Measurements from ENCODE around the gene ZFHX3.

Gene ZFHX3

GRCh38 chr16:73040735-73041402 lies 7.1 kb downstream of the ZFHX3 start:
- no peak for DNase-seq (ENCODE audit: low read depth in 2 of 2)

- DNase-seq (ENCODE audit: low read depth in 2 of 2): no peak
Measured at GRCh38 chr16:73040136-73040535, 7.8 kb downstream of the ZFHX3 start.

- DNase-seq (ENCODE audit: low read depth in 2 of 2): no peak
Measured at GRCh38 chr16:73037845-73038570, 9.9 kb downstream of the ZFHX3 start.

- no peak for DNase-seq (ENCODE audit: low read depth in 2 of 2)
Measured at GRCh38 chr16:73037331-73037745, 10.6 kb downstream of the ZFHX3 start.

GRCh38 chr16:73036074-73036826 lies 11.7 kb downstream of the ZFHX3 start:
- DNase-seq (ENCODE audit: low read depth in 2 of 2): no peak

- no peak for DNase-seq (ENCODE audit: low read depth in 2 of 2)
Measured at GRCh38 chr16:73034374-73034773, 13.6 kb downstream of the ZFHX3 start.

GRCh38 chr16:73033271-73033998 lies 14.5 kb downstream of the ZFHX3 start:
- no peak for DNase-seq (ENCODE audit: low read depth in 2 of 2)

- DNase-seq (ENCODE audit: low read depth in 2 of 2): no peak
Measured at GRCh38 chr16:73032541-73033270, 15.2 kb downstream of the ZFHX3 start.

- DNase-seq (ENCODE audit: low read depth in 2 of 2): no peak
Measured at GRCh38 chr16:73031984-73032383, 15.9 kb downstream of the ZFHX3 start.

- no peak for DNase-seq (ENCODE audit: low read depth in 2 of 2)
Measured at GRCh38 chr16:73031155-73031866, 16.6 kb downstream of the ZFHX3 start.

- DNase-seq (ENCODE audit: low read depth in 2 of 2): no peak
Measured at GRCh38 chr16:73028721-73029361, 19.1 kb downstream of the ZFHX3 start.

- DNase-seq (ENCODE audit: low read depth in 2 of 2): no peak
Measured at GRCh38 chr16:73028263-73028662, 19.7 kb downstream of the ZFHX3 start.

- no peak for DNase-seq (ENCODE audit: low read depth in 2 of 2)
Measured at GRCh38 chr16:73027685-73028111, 20.2 kb downstream of the ZFHX3 start.

GRCh38 chr16:73026754-73027684 lies 20.9 kb downstream of the ZFHX3 start:
- DNase-seq (ENCODE audit: low read depth in 2 of 2): no peak

- no peak for DNase-seq (ENCODE audit: low read depth in 2 of 2)
Measured at GRCh38 chr16:73025856-73026210, 22.1 kb downstream of the ZFHX3 start.

GRCh38 chr16:73025151-73025855 lies 22.6 kb downstream of the ZFHX3 start:
- DNase-seq (ENCODE audit: low read depth in 2 of 2): no peak

GRCh38 chr16:73024571-73025105 lies 23.3 kb downstream of the ZFHX3 start:
- DNase-seq (ENCODE audit: low read depth in 2 of 2): no peak
